OCI-LY7 (cell line): ENCODE data around the gene IGFBP4.

ENCODE experiments used
- EZH2phosphoT487 ChIP-seq: fragments of 200-600 bp; sonication (generic); IDR thresholded peaks from 2 replicates; pipeline ENCODE4 v1.6.1; 2018; ENCODE audit warnings: low read depth, borderline replicate concordance, mild to moderate bottlenecking, mixed run types, antibody characterized with exemption, low read length, moderate library complexity, mixed read lengths
- TF ChIP-seq, protein P1 (sequence below): fragments of 200-600 bp; sonication (generic); conservative IDR thresholded peaks from 2 replicates; pipeline ENCODE4 v1.5.1; 2014; ENCODE audit warnings: mild to moderate bottlenecking, antibody characterized with exemption, low read length, moderate library complexity, mixed read lengths

DNA sequence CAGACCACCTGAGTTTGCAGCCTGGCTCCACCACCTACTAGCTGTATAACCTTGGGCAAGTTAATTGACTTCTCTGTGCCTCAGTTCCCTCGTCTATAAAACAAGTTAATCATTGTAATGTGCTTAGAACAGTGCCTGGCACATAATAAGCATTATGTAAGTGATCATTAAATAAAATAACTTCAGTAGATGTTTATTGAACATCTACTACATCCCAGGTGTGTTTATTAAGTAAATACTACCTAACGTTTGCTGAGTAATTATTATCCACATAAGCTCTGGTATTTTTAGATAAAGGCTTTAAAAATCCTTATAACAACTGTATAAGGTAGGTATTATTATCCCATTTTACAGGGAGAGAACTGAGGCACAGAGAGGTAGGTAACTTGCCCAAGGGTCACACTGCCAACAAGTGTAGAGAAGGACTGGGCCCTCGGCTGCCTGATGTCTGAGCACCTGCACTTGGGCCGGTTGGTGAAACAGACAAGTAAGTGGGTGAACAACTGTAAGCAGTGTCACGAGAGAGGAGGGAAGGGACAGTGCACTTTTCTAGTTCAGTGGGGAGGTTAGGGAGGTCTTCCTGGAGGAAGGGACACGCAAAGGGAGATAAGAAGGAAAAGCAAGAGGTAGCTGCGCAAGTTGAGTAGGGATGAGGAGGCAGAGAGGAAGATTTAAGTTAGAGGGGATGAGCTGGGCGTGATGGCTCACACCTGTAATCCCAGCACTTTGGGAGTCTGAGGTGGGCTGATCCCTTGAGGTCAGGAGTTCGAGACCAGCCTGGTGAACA lies 53.6 kb downstream of the IGFBP4 start:
- TF ChIP-seq, protein P1, sequence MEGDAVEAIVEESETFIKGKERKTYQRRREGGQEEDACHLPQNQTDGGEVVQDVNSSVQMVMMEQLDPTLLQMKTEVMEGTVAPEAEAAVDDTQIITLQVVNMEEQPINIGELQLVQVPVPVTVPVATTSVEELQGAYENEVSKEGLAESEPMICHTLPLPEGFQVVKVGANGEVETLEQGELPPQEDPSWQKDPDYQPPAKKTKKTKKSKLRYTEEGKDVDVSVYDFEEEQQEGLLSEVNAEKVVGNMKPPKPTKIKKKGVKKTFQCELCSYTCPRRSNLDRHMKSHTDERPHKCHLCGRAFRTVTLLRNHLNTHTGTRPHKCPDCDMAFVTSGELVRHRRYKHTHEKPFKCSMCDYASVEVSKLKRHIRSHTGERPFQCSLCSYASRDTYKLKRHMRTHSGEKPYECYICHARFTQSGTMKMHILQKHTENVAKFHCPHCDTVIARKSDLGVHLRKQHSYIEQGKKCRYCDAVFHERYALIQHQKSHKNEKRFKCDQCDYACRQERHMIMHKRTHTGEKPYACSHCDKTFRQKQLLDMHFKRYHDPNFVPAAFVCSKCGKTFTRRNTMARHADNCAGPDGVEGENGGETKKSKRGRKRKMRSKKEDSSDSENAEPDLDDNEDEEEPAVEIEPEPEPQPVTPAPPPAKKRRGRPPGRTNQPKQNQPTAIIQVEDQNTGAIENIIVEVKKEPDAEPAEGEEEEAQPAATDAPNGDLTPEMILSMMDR, result no peak
- no peak for TF ChIP-seq EZH2phosphoT487
